ENCODE results near the gene CTTNBP2.

The CTTNBP2 gene

GRCh38 chr7:117818232-117818631 lies 55.0 kb downstream of the CTTNBP2 start:
- Mint-ChIP-seq H3K27ac (no peak overlapping the region), H3K4me1 (no peaks in the 10 kb centered on the region), H3K27me3 (no peaks in the 10 kb centered on the region), H3K36me3 (no peaks in the 10 kb centered on the region), H3K4me3 (no peak overlapping the region), H3K9me3 (no peaks in the 10 kb centered on the region)
- CTCF ChIA-PET: no interaction called here
- DNase-seq: no peak

GRCh38 chr7:117816727-117817126 lies 56.5 kb downstream of the CTTNBP2 start:
- H3K9me3 Mint-ChIP-seq: no peaks in the 10 kb centered on the region
- DNase-seq: no peak
- CTCF ChIA-PET: no interaction called here
- no peak overlapping the region for H3K4me3 Mint-ChIP-seq
- no peaks in the 10 kb centered on the region for H3K36me3 Mint-ChIP-seq
- H3K4me1 Mint-ChIP-seq: no peaks in the 10 kb centered on the region
- no peak overlapping the region for H3K27ac Mint-ChIP-seq
- no peaks in the 10 kb centered on the region for H3K27me3 Mint-ChIP-seq

- no peaks in the 10 kb centered on the region for H3K4me1 Mint-ChIP-seq
- no peaks in the 10 kb centered on the region for H3K36me3 Mint-ChIP-seq
- no peak overlapping the region for H3K4me3 Mint-ChIP-seq
- H3K27ac Mint-ChIP-seq: no peak overlapping the region
- no peaks in the 10 kb centered on the region for H3K27me3 Mint-ChIP-seq
- DNase-seq: no peak
- CTCF ChIA-PET: no interaction called here
- H3K9me3 Mint-ChIP-seq: no peaks in the 10 kb centered on the region
Observed at GRCh38 chr7:117811696-117812095, 61.5 kb downstream of the CTTNBP2 start.

- no peaks in the 10 kb centered on the region for H3K9me3 Mint-ChIP-seq
- no peaks in the 10 kb centered on the region for H3K36me3 Mint-ChIP-seq
- H3K27me3 Mint-ChIP-seq: no peaks in the 10 kb centered on the region
- no peak for DNase-seq
- H3K27ac Mint-ChIP-seq: no peak overlapping the region
- H3K4me1 Mint-ChIP-seq: no peaks in the 10 kb centered on the region
- H3K4me3 Mint-ChIP-seq: no peak overlapping the region
- CTCF ChIA-PET: no interaction called here
Observed at GRCh38 chr7:117810642-117811512, 62.4 kb downstream of the CTTNBP2 start.

GRCh38 chr7:117809958-117810357 lies 63.3 kb downstream of the CTTNBP2 start:
- Mint-ChIP-seq H3K27me3 (no peaks in the 10 kb centered on the region), H3K27ac (no peak overlapping the region), H3K4me3 (no peak overlapping the region), H3K4me1 (no peaks in the 10 kb centered on the region), H3K36me3 (no peaks in the 10 kb centered on the region), H3K9me3 (no peaks in the 10 kb centered on the region)
- CTCF ChIA-PET: no interaction called here
- no peak for DNase-seq

- CTCF ChIA-PET: no interaction called here
- Mint-ChIP-seq H3K4me3 (no peak overlapping the region), H3K4me1 (no peaks in the 10 kb centered on the region), H3K36me3 (no peaks in the 10 kb centered on the region), H3K9me3 (no peaks in the 10 kb centered on the region), H3K27ac (no peak overlapping the region), H3K27me3 (no peaks in the 10 kb centered on the region)
- no peak for DNase-seq
Observed at GRCh38 chr7:117808910-117809705, 64.1 kb downstream of the CTTNBP2 start.

- CTCF ChIA-PET: no interaction called here
- Mint-ChIP-seq H3K4me3 (no peak overlapping the region), H3K4me1 (no peaks in the 10 kb centered on the region), H3K36me3 (no peaks in the 10 kb centered on the region), H3K27me3 (no peaks in the 10 kb centered on the region), H3K27ac (no peak overlapping the region), H3K9me3 (no peaks in the 10 kb centered on the region)
- DNase-seq: no peak
Observed at GRCh38 chr7:117808341-117808757, 64.9 kb downstream of the CTTNBP2 start.

- DNase-seq: no peak
- H3K27ac Mint-ChIP-seq: no peak overlapping the region
- CTCF ChIA-PET: no interaction called here
- H3K36me3 Mint-ChIP-seq: no peaks in the 10 kb centered on the region
- no peaks in the 10 kb centered on the region for H3K4me1 Mint-ChIP-seq
- no peak overlapping the region for H3K4me3 Mint-ChIP-seq
- no peaks in the 10 kb centered on the region for H3K9me3 Mint-ChIP-seq
- no peaks in the 10 kb centered on the region for H3K27me3 Mint-ChIP-seq
Observed at GRCh38 chr7:117807676-117808075, 65.6 kb downstream of the CTTNBP2 start.

GRCh38 chr7:117806011-117806410 lies 67.2 kb downstream of the CTTNBP2 start:
- CTCF ChIA-PET: no interaction called here
- no peak for DNase-seq
- no peak overlapping the region for H3K4me3 Mint-ChIP-seq
- no peaks in the 10 kb centered on the region for H3K27me3 Mint-ChIP-seq
- no peak overlapping the region for H3K27ac Mint-ChIP-seq
- H3K9me3 Mint-ChIP-seq: no peaks in the 10 kb centered on the region
- H3K36me3 Mint-ChIP-seq: no peaks in the 10 kb centered on the region
- no peaks in the 10 kb centered on the region for H3K4me1 Mint-ChIP-seq

GRCh38 chr7:117805241-117805640 lies 68.0 kb downstream of the CTTNBP2 start:
- no peak for DNase-seq
- no peak overlapping the region for H3K4me3 Mint-ChIP-seq
- no peaks in the 10 kb centered on the region for H3K27me3 Mint-ChIP-seq
- no peak overlapping the region for H3K27ac Mint-ChIP-seq
- CTCF ChIA-PET: no interaction called here
- H3K9me3 Mint-ChIP-seq: no peaks in the 10 kb centered on the region
- H3K36me3 Mint-ChIP-seq: no peaks in the 10 kb centered on the region
- H3K4me1 Mint-ChIP-seq: no peaks in the 10 kb centered on the region

GRCh38 chr7:117803476-117803875 lies 69.8 kb downstream of the CTTNBP2 start:
- no peak for DNase-seq
- CTCF ChIA-PET: no interaction called here
- Mint-ChIP-seq H3K4me3 (no peak overlapping the region), H3K9me3 (no peaks in the 10 kb centered on the region), H3K4me1 (no peaks in the 10 kb centered on the region), H3K27me3 (no peaks in the 10 kb centered on the region), H3K27ac (no peak overlapping the region), H3K36me3 (no peaks in the 10 kb centered on the region)

GRCh38 chr7:117802660-117803059 lies 70.6 kb downstream of the CTTNBP2 start:
- no peaks in the 10 kb centered on the region for H3K36me3 Mint-ChIP-seq
- DNase-seq: no peak
- CTCF ChIA-PET: no interaction called here

GRCh38 chr7:117800841-117801240 lies 72.4 kb downstream of the CTTNBP2 start:
- Mint-ChIP-seq H3K9me3 (no peaks in the 10 kb centered on the region), H3K4me3 (no peak overlapping the region), H3K27ac (no peak overlapping the region), H3K27me3 (no peaks in the 10 kb centered on the region), H3K36me3 (no peaks in the 10 kb centered on the region), H3K4me1 (no peaks in the 10 kb centered on the region)
- CTCF ChIA-PET: no interaction called here
- DNase-seq: no peak

More at GRCh38 chr7:117802660-117803059, 70.6 kb downstream of the CTTNBP2 start:
- Mint-ChIP-seq H3K4me1 (no peaks in the 10 kb centered on the region), H3K27ac (no peak overlapping the region), H3K27me3 (no peaks in the 10 kb centered on the region), H3K9me3 (no peaks in the 10 kb centered on the region), H3K4me3 (no peak overlapping the region)

GRCh38 chr7:117800406-117800805 lies 72.8 kb downstream of the CTTNBP2 start:
- Mint-ChIP-seq H3K27ac (no peak overlapping the region), H3K4me3 (no peak overlapping the region), H3K27me3 (no peaks in the 10 kb centered on the region), H3K36me3 (no peaks in the 10 kb centered on the region), H3K9me3 (no peaks in the 10 kb centered on the region), H3K4me1 (no peaks in the 10 kb centered on the region)
- DNase-seq: no peak
- CTCF ChIA-PET: no interaction called here

- Mint-ChIP-seq H3K27me3 (peaks cover 5% of the 10 kb centered on the region), H3K36me3 (no peaks in the 10 kb centered on the region), H3K4me3 (no peak overlapping the region), H3K9me3 (no peaks in the 10 kb centered on the region), H3K4me1 (no peaks in the 10 kb centered on the region), H3K27ac (no peak overlapping the region)
- CTCF ChIA-PET: no interaction called here
- no peak for DNase-seq
Observed at GRCh38 chr7:117796889-117797288, 76.4 kb downstream of the CTTNBP2 start.
